HepG2 (cell line): ENCODE results near the gene ENTPD5. TPM values are rescaled to one million over a fixed set of nuclear protein-coding genes. Genes with fewer than 3 reads are reported as not detected.
A peak's percentile ranks its signal among the peaks of the same experiment; 100 is the strongest.

Source experiments
- ADNP ChIP-seq: sonication (generic); formaldehyde crosslinking; IDR thresholded peaks from 2 replicates; pipeline ENCODE4 v1.4.0; 2020; ENCODE audit warnings: missing genetic modification reagents
- AGO2 ChIP-seq: fragments of 200-400 bp; formaldehyde crosslinking; optimal IDR thresholded peaks from 2 replicates; pipeline ENCODE3; 2017; ENCODE audit warnings: mild to moderate bottlenecking, low read depth, low read length, moderate library complexity
- ARID3A ChIP-seq: IDR thresholded peaks from 2 replicates; pipeline ENCODE4 v1.6.1; 2012; ENCODE audit warnings: low read depth, low read length, improper control_type of control experiment
- ARNTL ChIP-seq: sonication (generic); formaldehyde crosslinking; IDR thresholded peaks from 2 replicates; pipeline ENCODE4 v1.4.0; 2020; ENCODE audit warnings: mild to moderate bottlenecking, missing genetic modification reagents
- CAMTA2 ChIP-seq: sonication (generic); formaldehyde crosslinking; IDR thresholded peaks from 2 replicates; pipeline ENCODE4 v1.4.0; 2020; ENCODE audit warnings: mild to moderate bottlenecking, missing genetic modification reagents, borderline replicate concordance
- HDAC1 ChIP-seq: sonication (generic); formaldehyde crosslinking; IDR thresholded peaks from 2 replicates; pipeline ENCODE4 v1.5.1; 2020; ENCODE audit warnings: mild to moderate bottlenecking, missing genetic modification reagents
- IKZF1 ChIP-seq: fragments of 450-650 bp; IDR thresholded peaks from 2 replicates; pipeline ENCODE4 v1.7.1; 2016
- MAFG ChIP-seq: sonication (generic); formaldehyde crosslinking; IDR thresholded peaks from 2 replicates; pipeline ENCODE4 v1.5.1; 2020; ENCODE audit warnings: mild to moderate bottlenecking, missing genetic modification reagents
- MBD4 ChIP-seq: IDR thresholded peaks from 2 replicates; pipeline ENCODE4 v1.6.1; 2012; ENCODE audit warnings: low read length, inconsistent platforms, borderline replicate concordance
- SATB2 ChIP-seq: sonication (generic); formaldehyde crosslinking; IDR thresholded peaks from 2 replicates; pipeline ENCODE4 v1.5.0; 2020; ENCODE audit warnings: missing genetic modification reagents
- XRCC5 ChIP-seq: fragments of 200-400 bp; formaldehyde crosslinking; optimal IDR thresholded peaks from 2 replicates; pipeline ENCODE3; 2017; ENCODE audit warnings: mild to moderate bottlenecking, low read length
- ZEB1 ChIP-seq: IDR thresholded peaks from 2 replicates; pipeline ENCODE4 v1.6.1; 2012; ENCODE audit warnings: mild to moderate bottlenecking, low read depth, inconsistent platforms; ENCODE audit not compliant: insufficient replicate concordance
- ZKSCAN8 ChIP-seq: IDR thresholded peaks from 2 replicates; pipeline ENCODE4 v1.6.1; 2016; ENCODE audit warnings: borderline replicate concordance, missing genetic modification reagents, missing compliant biosample characterization
- ZNF143 ChIP-seq: sonication (generic); formaldehyde crosslinking; IDR thresholded peaks from 2 replicates; pipeline ENCODE4 v1.4.0; 2020; ENCODE audit warnings: missing genetic modification reagents
- ZNF747 ChIP-seq: sonication (generic); formaldehyde crosslinking; IDR thresholded peaks from 2 replicates; pipeline ENCODE4 v1.8.1; 2023; ENCODE audit warnings: missing genetic modification reagents, mild to moderate bottlenecking, borderline replicate concordance
- ZNF780A ChIP-seq: sonication (generic); formaldehyde crosslinking; IDR thresholded peaks from 2 replicates; pipeline ENCODE4 v1.8.0; 2022; ENCODE audit warnings: mild to moderate bottlenecking, missing genetic modification reagents, moderate library complexity
- polyA plus RNA-seq, 8 experiments: library from polyadenylated mRNA; depleted of rRNA in 3 of 8; stranded (reverse) in 7 of 8; unstranded in 1 of 8; fragments of >200 nt; fragmentation: Illumina TruSeq in 4 of 8; extraction: Trizol in 4 of 8; gene quantifications; 2 replicates each; pipeline versions ENCODE4 v1.2.1 to v1.2.3, GENCODE V29; 2011 to 2016; ENCODE audit warnings: low read depth in 4 of 8, missing spikeins in 1 of 8, mixed read lengths in 1 of 8; ENCODE audit not compliant: insufficient read depth in 1 of 8
- total RNA-seq, 5 experiments: library from RNA; depleted of rRNA; stranded (reverse); fragments of >200 nt; fragmentation: Illumina TruSeq; extraction: Trizol; gene quantifications; 2 replicates each; pipeline ENCODE4 v1.2.3, GENCODE V29; 2016; ENCODE audit warnings: low read depth in 1 of 5
- TF ChIP-seq, protein P1 (sequence below): sonication (generic); formaldehyde crosslinking; IDR thresholded peaks from 2 replicates; pipeline ENCODE4 v1.8.0; 2022; ENCODE audit warnings: mild to moderate bottlenecking, missing genetic modification reagents, moderate library complexity
- TF ChIP-seq, protein P2 (sequence below): sonication (generic); formaldehyde crosslinking; IDR thresholded peaks from 2 replicates; pipeline ENCODE4 v1.9.0; 2021; ENCODE audit warnings: mild to moderate bottlenecking, missing genetic modification reagents
- TF ChIP-seq, protein P3 (sequence below): sonication (generic); formaldehyde crosslinking; IDR thresholded peaks from 2 replicates; pipeline ENCODE4 v1.4.0; 2020; ENCODE audit warnings: mild to moderate bottlenecking, missing genetic modification reagents
- TF ChIP-seq, protein P4 (sequence below): sonication (generic); formaldehyde crosslinking; IDR thresholded peaks from 2 replicates; pipeline ENCODE4 v1.5.0; 2020; ENCODE audit warnings: missing genetic modification reagents

The ENTPD5 gene
- total and polyA plus RNA-seq, 2 of the 13 experiments (the other 11 are each of a cell fraction or from before 2014, with no cell fraction given), result 33.8 to 43.3 TPM

GRCh38 chr14:73995977-73996378, 23.1 kb downstream of the ENTPD5 start (continued):
- TF ChIP-seq, protein P1, sequence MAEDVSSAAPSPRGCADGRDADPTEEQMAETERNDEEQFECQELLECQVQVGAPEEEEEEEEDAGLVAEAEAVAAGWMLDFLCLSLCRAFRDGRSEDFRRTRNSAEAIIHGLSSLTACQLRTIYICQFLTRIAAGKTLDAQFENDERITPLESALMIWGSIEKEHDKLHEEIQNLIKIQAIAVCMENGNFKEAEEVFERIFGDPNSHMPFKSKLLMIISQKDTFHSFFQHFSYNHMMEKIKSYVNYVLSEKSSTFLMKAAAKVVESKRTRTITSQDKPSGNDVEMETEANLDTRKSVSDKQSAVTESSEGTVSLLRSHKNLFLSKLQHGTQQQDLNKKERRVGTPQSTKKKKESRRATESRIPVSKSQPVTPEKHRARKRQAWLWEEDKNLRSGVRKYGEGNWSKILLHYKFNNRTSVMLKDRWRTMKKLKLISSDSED (CRISPR knock-in tag), result no peak
- TF ChIP-seq HDAC1 (CRISPR knock-in tag) (peak; percentile 19; the same call in 1 of the 2 replicates), AGO2 (no peak), MAFG (CRISPR knock-in tag) (no peak), IKZF1 (no peak), ZNF747 (no peak), MBD4 (no peak), ARNTL (CRISPR knock-in tag) (no peak), SATB2 (no peak), ZNF143 (no peak), ADNP (no peak), ZNF780A (CRISPR knock-in tag) (no peak), ARID3A (no peak), ZEB1 (peak; percentile 59), XRCC5 (peak; percentile 40), ZKSCAN8 (CRISPR knock-in tag) (peak; percentile 54; the same call in 1 of the 2 replicates), CAMTA2 (CRISPR knock-in tag) (no peak)
- TF ChIP-seq, protein P2, sequence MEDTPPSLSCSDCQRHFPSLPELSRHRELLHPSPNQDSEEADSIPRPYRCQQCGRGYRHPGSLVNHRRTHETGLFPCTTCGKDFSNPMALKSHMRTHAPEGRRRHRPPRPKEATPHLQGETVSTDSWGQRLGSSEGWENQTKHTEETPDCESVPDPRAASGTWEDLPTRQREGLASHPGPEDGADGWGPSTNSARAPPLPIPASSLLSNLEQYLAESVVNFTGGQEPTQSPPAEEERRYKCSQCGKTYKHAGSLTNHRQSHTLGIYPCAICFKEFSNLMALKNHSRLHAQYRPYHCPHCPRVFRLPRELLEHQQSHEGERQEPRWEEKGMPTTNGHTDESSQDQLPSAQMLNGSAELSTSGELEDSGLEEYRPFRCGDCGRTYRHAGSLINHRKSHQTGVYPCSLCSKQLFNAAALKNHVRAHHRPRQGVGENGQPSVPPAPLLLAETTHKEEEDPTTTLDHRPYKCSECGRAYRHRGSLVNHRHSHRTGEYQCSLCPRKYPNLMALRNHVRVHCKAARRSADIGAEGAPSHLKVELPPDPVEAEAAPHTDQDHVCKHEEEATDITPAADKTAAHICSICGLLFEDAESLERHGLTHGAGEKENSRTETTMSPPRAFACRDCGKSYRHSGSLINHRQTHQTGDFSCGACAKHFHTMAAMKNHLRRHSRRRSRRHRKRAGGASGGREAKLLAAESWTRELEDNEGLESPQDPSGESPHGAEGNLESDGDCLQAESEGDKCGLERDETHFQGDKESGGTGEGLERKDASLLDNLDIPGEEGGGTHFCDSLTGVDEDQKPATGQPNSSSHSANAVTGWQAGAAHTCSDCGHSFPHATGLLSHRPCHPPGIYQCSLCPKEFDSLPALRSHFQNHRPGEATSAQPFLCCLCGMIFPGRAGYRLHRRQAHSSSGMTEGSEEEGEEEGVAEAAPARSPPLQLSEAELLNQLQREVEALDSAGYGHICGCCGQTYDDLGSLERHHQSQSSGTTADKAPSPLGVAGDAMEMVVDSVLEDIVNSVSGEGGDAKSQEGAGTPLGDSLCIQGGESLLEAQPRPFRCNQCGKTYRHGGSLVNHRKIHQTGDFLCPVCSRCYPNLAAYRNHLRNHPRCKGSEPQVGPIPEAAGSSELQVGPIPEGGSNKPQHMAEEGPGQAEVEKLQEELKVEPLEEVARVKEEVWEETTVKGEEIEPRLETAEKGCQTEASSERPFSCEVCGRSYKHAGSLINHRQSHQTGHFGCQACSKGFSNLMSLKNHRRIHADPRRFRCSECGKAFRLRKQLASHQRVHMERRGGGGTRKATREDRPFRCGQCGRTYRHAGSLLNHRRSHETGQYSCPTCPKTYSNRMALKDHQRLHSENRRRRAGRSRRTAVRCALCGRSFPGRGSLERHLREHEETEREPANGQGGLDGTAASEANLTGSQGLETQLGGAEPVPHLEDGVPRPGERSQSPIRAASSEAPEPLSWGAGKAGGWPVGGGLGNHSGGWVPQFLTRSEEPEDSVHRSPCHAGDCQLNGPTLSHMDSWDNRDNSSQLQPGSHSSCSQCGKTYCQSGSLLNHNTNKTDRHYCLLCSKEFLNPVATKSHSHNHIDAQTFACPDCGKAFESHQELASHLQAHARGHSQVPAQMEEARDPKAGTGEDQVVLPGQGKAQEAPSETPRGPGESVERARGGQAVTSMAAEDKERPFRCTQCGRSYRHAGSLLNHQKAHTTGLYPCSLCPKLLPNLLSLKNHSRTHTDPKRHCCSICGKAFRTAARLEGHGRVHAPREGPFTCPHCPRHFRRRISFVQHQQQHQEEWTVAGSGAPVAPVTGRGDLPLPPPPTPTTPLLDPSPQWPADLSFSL (CRISPR knock-in tag), result no peak
- TF ChIP-seq, protein P3, sequence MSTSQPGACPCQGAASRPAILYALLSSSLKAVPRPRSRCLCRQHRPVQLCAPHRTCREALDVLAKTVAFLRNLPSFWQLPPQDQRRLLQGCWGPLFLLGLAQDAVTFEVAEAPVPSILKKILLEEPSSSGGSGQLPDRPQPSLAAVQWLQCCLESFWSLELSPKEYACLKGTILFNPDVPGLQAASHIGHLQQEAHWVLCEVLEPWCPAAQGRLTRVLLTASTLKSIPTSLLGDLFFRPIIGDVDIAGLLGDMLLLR (CRISPR knock-in tag), result no peak
- TF ChIP-seq, protein P4, sequence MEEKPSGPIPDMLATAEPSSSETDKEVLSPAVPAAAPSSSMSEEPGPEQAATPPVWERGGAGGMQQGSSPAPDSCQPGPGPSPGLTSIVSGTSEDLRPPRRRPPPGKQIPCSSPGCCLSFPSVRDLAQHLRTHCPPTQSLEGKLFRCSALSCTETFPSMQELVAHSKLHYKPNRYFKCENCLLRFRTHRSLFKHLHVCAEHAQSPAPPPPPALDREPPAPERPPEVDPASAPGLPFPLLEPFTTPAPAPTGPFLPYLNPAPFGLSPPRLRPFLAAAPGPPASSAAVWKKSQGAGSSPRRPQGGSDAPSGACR (CRISPR knock-in tag), result no peak
